Right ventricle myocardium inferior (tissue), 1 donor: ENCODE data around the gene PDIK1L. TPM values are rescaled to one million over a fixed set of nuclear protein-coding genes. Genes with fewer than 3 reads are reported as not detected.
A peak's percentile ranks its signal among the peaks of the same experiment; 100 is the strongest.

Source experiments
- ATAC-seq: fragments of 200-7000 bp; cut with Tn5 transposase; one replicate; pipeline ENCODE4 v1.9.1; 2020; ENCODE audit warnings: mild to moderate bottlenecking, moderate library complexity
- DNase-seq: peaks from one replicate; pipeline ENCODE4 v3.0.0; 2021; ENCODE audit errors: missing footprints
- intact Hi-C: fragments of 100-400 bp; cut with DNase I; formaldehyde crosslinking; loops from one replicate; pipeline ENCODE4 v1.11.0; 2022
- total RNA-seq: library from RNA; stranded (reverse); fragmentation: NEBNext Ultra II Directional; extraction: Animal tissue kit (Norgen Biotek cat#: 25700); gene quantifications from one replicate; pipeline ENCODE4 v1.2.1, GENCODE V29; 2021
- donor health status: DM: no; HTN: yes; CAD: no; lungs with severe emphysema.

The PDIK1L gene
- total RNA-seq, 1 donor from 2014 or later, result 4.0 TPM

DNA sequence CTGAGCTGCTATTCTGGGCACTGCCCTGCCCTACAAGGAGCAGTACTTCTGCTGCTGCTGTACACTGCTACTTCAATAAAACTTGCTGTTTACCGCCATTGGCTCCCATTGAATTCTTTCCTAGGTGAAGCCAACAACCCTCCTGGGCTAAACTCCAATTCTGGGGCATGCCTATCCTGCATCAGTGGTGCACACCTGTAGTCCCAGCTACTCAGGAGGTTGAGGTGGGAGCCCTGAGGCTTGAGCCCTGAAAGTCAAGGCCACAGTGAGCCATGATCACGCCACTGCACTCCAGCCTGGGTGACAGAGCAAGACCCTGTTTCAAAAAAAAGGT, 21.2 kb downstream of the PDIK1L start:
- intact Hi-C loops, result no loop called here
- ATAC-seq (no peak), DNase-seq (no peak)

DNA sequence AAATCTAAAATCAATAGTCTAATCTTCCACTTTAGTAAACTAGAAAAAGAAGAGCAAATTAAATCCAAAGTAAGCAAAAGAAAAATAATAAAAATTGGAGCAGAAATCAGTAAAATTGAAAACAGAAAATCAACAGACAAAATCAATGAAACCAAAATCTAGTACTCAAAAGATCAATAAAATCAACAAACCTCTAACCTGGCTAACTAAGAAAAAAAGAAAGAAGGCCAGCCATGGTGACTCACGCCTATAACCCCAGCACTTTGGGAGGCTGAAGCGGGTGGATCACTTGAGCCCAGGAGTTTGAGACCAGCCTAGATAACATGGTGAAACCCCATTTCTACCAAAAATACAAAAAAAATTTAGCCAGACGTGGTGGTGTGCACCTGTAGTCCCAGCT, 22.8 kb downstream of the PDIK1L start:
- ATAC-seq, result no peak
- no peak for DNase-seq
- intact Hi-C loops, result no loop called here

DNA sequence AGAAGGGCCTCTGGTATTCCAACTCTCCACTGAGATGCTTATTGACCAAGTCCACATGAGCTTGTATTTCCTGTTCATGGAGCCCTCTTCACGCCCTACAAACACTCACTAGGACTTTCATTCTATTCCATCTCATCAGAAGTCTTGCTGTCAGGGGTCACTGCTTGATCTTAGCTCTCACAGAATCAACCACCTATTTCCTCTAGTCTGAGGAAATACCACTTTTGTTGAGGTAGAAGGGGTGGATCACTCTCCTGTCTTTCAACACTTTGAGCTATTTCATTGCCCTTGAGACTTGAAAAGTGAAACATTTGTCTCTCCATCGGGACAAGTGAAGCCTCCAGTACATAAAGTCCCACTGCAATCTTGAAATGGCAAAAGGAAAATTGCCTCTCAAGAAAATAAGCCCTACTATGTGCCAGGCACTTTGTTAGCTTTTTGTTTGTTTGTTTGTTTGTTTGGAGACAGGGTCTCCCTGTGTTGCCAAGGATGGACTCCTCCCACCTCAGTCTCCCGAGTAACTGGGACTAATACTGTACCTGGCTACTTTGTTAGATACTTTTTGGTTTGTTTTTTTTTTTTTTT, 27.4 kb downstream of the PDIK1L start:
- no peak for DNase-seq
- intact Hi-C loops, result no loop called here
- no peak for ATAC-seq

DNA sequence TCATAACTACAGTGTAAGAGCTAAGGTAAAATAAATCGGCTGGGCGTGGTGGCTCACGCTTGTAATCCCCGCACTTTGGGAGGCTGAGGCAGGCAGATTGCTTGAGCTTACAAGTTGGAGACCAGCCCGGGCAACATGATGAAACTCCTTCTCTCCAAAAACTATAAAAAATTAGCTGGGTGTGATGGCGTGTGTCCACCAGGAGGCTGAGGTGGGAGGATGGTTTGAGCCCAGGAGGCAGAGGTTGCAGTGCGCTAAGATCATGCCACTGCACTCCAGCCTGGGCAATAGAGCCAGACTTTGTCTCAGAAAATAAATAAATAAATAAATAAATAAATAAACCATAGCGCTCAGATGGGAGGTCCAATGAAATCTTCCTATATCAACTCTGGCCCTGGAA, 30.5 kb downstream of the PDIK1L start:
- DNase-seq, result no peak
- no peak for ATAC-seq
- intact Hi-C loops, result no loop called here

DNA sequence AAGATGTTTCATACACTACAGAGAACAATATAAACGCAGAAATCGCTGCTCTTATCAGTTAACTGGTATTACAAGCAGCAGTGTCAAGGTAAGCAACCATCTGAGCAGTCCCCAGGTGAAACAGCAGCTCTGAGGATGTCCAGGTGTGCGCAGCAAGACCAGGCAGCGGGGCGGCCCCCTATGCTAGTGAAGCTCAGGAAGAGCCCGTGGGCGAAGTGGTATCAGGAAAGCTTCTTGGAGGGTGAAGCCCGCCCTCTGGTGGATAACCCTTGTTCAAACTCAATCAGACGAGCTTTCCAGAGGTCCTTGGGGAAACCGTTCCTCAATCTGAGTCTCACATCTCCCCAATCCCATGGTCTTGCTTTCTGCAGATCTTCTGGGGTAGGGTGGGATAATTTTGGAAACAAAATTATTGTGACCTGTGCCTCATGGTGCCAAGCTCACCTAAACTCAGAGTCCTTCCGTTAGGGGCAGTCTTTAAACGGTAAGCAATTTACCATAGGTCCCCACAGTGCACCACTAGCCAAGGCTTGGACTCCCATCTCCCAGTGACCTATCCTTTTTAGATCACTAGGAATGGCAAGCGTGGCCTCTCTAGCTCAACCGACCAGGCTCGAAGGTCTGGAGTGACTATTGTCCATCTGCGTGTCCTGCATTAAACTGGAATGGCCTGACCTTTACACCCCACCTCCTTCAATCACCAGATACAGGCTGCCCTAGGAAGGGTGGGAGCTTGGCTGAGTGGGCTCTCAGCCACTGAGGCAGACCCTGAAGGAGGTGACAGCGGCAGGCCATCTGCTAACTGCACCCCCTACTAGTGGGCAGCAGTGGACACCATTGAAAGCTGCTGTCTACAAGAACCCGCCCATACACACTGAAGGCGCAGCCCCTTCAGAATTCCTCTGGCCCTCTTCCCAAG, 33.7 kb downstream of the PDIK1L start:
- intact Hi-C loops, result loop anchor here (1.0 kb wide), 2 partner anchors 40 to 109 kb away; no protein-coding TSS in a partner anchor
- ATAC-seq, result peak; percentile 85
- peak; percentile 80 for DNase-seq

DNA sequence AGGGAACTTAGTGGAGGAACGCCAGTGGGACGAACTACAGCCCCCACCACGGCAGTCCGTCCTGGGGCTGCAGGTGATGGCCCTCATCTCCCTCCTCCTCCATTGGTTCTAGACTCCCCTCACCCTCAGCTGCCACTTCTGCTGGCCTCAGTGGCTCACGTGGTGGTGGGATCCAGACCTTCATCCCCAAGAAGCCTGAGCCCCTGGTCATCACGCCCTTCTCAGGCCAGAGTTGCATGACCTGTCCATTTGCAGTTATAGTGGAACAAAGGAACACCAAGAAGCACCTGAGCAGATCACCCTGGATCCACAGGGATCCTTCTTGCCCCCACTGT, 34.3 kb downstream of the PDIK1L start:
- intact Hi-C loops, result loop anchor here (1.0 kb wide), 2 partner anchors 41 to 110 kb away; no protein-coding TSS in a partner anchor
- no peak for DNase-seq
- no peak for ATAC-seq

DNA sequence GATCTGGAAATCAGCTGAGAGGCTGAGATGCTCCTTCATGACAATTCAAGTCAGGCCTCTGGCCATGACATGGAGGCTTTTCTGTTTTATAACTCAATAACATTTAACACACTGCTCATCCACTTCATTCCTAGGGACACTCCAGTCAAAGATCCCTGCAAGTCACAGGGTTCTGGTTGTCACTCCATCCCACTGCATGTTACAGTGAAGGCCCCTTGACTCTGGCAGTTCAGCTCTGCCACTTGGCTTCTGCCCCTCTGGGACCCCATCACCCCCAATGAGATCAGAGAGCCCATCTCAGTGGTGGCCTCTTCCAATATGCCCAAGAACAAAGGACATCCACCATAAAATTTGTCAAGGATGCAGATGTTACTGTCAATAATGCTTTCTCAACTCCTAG, 37.3 kb downstream of the PDIK1L start:
- DNase-seq (no peak), ATAC-seq (no peak)
- intact Hi-C loops, result no loop called here

DNA sequence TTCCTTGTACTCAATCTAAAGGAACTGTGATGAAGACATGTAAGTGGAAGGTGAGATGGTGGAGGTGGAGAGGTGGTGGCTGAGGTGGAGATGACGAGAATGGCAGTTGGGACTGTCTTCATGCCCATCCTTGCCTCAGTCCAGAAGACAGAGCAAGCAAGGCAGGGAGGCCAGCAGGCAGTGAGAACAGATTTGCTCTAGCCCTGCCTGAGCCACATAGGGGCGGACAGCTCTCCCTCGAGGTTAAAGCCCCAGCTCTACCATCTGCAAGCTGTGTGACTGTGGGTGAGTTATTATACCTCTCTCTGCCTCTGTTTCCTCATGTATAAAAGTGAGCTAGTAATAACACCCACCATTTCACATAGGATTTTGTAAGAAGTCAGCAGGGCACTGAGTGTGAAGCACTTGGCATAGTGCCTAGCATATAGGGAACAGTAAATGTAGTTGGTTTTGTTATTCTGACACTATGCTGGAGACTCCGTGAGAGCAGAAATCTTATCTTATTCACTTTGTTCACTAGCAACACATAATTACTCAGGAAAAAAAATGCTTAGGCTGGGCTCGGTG, 42.4 kb downstream of the PDIK1L start:
- ATAC-seq (no peak), DNase-seq (no peak)
- intact Hi-C loops, result no loop called here

DNA sequence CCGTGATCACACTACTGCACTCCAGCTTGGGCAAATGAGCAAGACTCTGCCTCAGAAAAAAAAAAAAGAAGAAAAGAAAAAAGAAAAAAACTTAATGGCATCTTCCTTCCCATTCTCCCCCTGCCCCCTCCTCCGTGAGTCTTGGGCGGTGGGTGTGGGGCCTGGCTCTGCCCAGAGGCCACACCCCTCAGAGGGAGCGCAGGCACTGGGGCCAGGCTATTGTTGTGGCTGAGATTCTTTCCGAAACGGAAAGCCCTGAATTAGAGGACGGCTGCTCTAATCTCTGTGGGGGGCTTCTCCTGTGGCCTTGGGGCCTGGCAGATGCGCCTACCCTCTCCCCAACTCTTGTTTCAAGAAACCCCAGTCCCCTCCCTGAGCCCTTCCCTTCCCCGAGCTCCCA, 43.1 kb downstream of the PDIK1L start:
- DNase-seq, result no peak
- intact Hi-C loops, result no loop called here

DNA sequence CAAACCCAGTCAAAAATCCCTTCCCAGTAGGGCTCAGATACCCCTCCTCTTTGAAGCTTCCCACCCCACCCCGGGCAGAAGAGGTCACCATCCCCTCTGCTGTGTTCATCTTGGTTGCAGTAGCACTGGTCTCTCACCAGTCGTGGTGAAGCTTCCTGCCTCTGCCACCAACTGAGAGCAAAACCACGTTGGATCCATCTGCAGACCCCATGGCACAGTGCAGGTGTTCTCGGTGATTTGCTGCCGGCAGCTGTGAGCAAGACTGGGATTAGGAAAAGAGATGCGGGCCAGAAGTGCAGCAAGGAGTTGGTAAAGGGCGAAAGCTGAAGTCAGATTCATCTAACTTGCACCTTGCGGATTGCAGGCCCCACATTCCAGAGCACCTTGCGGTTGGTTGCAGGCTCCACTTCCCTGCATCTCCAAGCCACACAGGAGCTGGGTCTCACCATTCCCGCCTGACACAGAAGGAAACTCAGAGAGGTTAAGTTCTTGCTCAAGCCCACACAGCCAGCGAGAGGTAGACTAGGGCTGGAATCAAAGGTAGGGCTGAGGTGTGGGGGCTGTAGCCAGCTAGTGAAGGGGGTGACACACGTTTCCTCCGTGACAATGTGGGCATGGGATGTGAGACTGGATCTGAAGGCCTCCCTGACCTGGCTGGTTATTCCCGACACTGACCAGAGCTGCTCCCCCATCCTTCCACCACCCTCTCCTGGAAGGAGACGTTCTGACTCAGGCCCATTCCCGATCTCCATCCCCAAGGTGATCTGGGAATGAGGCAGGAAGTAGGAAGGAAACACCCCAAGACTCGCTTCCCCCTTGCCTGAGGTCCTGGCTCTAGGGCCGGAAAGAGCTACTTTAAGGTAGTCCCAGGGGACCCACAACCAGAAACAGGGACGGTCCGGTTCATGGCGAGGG, 44.0 kb downstream of the PDIK1L start:
- ATAC-seq (no peak), DNase-seq (no peak)
- intact Hi-C loops, result no loop called here

More for the DNA sequence above, 43.1 kb downstream of the PDIK1L start:
- no peak for ATAC-seq

DNA sequence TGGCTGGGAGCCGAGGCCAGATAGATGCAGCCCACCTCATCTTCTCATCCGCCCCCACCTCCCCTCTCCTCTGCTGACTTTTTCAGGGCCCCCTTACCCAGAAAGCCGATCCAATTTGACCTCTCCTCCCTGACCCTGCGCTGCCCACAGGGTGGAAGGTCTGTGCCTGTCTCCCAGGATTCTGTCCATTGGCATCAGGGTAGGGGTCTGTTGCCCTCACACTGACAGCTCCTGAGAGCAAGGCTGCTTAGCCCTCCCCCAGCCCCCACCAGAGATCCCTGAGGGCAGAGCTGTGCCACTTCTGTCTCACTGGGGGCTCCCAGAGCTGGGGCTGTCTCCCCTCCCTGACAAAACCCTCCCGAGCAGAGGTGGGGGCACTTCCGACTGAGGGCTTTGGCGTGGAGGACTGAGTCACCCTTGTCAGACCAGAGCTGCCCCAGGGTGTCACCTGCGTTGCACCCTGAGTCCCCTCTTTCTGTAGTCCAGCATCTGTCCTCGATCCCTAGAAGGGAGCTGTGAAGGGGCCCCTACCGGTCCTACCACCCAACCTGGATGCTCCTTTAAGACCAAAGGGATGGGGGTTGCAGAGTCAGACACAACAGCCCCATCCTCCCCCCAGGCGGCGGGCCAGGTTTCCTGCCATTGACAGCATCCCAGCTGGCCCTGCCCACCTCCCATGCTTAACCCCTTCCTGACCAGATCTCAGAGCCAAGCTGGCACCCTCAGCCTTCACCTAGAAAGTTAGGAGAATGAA, 44.8 kb downstream of the PDIK1L start:
- peak; percentile 79 for DNase-seq
- intact Hi-C loops, result no loop called here
- no peak for ATAC-seq

DNA sequence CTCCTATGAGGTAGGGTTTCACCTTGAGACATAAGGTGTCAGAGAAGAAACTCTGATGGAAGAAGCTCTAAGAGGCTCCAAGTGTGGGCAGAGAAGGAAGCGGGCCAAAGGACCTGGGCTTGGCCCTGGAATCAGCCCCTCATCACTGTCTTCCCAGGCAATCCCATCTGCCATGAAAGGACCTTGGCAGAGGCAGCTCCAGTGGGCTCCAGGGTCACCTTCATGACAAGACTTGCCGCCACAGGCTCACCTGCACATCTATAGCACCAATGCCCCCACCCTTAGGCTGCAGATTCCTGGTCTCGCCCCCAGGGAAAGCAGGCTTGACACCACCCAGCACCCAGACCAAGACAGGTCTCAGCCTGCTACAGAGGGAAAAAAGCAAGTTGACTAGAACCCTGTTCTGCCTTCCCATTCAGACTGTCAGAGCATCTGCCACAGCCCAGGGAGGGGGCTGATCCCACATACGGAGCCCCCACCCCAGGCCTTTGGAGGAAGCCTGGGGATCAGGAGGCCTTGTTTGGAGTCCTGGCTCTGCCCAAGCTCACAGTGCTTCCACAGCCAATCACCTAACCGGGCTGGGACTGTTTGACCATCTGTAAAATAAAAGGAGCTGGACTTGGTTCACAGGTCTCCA, 46.8 kb downstream of the PDIK1L start:
- DNase-seq, result no peak
- intact Hi-C loops, result loop anchor here (2.0 kb wide), 1 partner anchor 122 kb away; no protein-coding TSS in a partner anchor

DNA sequence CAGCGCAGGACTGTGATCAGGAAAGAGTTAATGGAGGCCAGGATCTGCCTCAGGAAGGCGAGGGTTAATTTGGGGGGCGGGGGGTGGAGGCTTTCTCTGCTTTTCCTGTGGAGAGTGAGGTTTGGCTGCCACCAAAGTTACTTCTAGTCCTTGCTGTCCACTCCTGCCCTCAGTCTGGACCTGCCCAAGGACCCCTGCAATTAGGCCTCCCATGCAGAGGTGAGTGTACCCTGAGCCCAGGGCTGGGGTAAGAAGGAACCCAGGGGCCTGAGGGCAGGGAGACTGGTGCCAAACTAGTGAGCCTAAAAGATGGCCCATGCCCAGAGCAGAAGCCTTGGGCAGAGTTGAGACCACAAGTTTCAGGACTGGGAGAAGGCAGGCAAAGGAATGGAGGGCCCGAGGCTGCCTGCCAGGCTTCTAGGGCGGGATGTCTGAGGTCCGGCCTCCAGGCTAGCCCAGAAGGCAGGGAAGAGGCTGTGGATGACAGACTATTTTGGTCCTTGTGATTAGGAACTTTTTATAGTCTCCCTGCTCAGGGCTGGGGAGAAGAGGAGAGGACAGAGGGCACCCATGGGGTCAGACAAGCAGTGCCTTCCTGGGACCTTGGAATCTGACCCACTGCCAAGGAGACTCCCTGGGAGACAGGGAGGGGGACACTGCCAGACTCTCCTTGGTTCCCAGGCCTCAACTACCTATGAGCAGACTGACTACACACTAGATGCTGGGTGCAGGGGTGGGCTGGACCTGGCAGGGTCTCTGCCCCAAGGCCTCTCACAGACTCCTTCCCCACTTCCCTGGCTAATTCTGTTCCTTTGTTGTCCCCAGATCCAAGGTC, 47.5 kb downstream of the PDIK1L start, which contains the start of gene FAM110D:
TSS of gene FAM110D (plus strand) at position 172 of the 835 bp plus-strand sequence. CDS start 2,213 bp downstream, outside the sequence.
- ATAC-seq (peak; percentile 74), DNase-seq (no peak)
- intact Hi-C loops, result loop anchor here (2.0 kb wide), 1 partner anchor 122 kb away; no protein-coding TSS in a partner anchor

More for the DNA sequence above, 46.8 kb downstream of the PDIK1L start:
- ATAC-seq, result no peak

DNA sequence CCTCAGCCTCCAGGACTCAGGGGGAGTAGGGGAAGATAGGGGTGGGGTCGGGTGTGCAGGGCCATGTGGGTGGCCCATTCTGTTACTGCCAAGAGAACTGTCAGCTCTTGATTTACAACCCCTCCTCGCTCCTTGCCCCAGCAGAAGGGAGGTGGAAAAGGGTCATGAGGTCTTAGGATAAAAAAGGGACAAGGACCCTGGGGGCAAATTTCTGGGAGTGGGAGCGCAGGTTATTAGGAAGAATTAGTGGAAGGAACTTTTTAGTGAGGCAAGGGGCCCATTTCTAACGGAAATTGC, 48.1 kb downstream of the PDIK1L start:
- intact Hi-C loops, result loop anchor here (2.0 kb wide), 1 partner anchor 123 kb away; no protein-coding TSS in a partner anchor
- ATAC-seq (no peak), DNase-seq (no peak)

DNA sequence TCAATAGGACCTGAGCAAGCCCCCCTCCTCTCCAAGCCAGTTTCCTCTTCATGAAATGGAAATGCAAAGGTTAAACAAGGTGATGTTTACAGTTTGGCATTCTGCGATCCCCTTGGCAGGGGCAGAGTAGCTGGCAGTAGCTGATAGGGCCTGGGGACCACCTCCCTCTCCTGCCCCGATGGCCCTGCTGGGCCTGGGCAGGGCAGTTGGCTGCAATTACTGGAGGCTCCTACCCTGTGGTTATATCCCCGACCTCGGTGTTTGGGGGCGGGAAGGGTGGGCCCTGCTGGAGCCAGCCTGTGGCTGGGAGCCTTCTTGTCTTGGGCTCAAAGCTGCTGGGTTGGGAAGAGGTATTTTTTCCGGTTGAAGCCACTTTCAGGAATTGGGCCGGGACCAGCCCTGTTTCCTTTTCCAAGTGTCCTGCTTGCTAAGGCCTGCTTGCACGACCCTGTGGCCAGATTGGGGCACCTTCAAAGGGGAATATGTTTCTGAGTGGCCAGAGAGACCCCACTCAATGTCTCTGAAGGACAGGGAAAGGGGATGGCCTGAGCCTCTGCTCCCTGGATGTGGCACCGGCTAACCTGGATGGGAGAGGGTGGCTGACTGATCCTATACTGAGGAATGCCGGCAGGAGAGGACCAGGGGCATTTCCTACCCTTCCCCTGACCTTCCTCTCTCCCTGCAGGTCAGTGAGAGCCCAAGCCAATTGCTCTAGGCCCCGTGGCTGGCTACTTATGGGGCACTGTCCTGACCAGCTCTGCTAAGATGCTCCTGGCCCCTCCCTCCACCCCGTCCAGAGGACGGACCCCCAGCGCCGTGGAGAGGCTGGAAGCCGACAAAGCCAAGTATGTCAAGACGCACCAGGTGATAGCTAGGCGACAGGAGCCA, 49.1 kb downstream of the PDIK1L start:
- no peak for ATAC-seq
- intact Hi-C loops, result no loop called here
- DNase-seq, result no peak
